Heart left ventricle (tissue), 16 donors: ENCODE results near the gene OTOS. TPM values are rescaled to one million over a fixed set of nuclear protein-coding genes. Genes with fewer than 3 reads are reported as not detected.

Experiments
- ATAC-seq, 4 donors: fragments of 200-7000 bp; cut with Tn5 transposase; one replicate each; pipeline ENCODE4 v1.9.1; 2020 to 2022; ENCODE audit warnings: moderate library complexity in 4 of 4, mild to moderate bottlenecking in 3 of 4, moderate number of reproducible peaks in 1 of 4
- DNase-seq, 5 donors: peaks; one replicate each; pipeline ENCODE4 v3.0.0-alpha.2; 2020
- H3K27ac ChIP-seq, 12 donors: fragments of 200-600 bp; sonication (generic) in 4 of 12; one replicate each; pipeline versions ENCODE4 v1.5.0 to v1.8.0; 2016 to 2022; ENCODE audit warnings: mild to moderate bottlenecking in 2 of 12
- H3K27me3 ChIP-seq, 9 donors: fragments of 200-600 bp; sonication (generic) in 2 of 9; one replicate each; pipeline versions ENCODE4 v1.5.1 to v1.8.0; 2016 to 2022; ENCODE audit warnings: mild to moderate bottlenecking in 3 of 9
- H3K36me3 ChIP-seq, 9 donors: fragments of 200-600 bp; sonication (generic) in 2 of 9; one replicate each; pipeline versions ENCODE4 v1.5.0 to v1.8.0; 2018 to 2022; ENCODE audit warnings: mild to moderate bottlenecking in 2 of 9
- H3K4me1 ChIP-seq, 12 donors: fragments of 200-600 bp; sonication (generic) in 4 of 12; one replicate each; pipeline versions ENCODE4 v1.5.0 to v1.8.0; 2016 to 2022; ENCODE audit warnings: mild to moderate bottlenecking in 3 of 12
- H3K4me3 ChIP-seq, 12 donors: fragments of 200-600 bp; sonication (generic) in 4 of 12; one replicate each; pipeline versions ENCODE4 v1.5.0 to v1.8.0; 2017 to 2022; ENCODE audit warnings: mild to moderate bottlenecking in 9 of 12, moderate library complexity in 4 of 12
- H3K9me3 ChIP-seq, 12 donors: fragments of 200-600 bp; sonication (generic) in 4 of 12; one replicate each; pipeline versions ENCODE4 v1.5.0 to v1.8.0; 2016 to 2022; ENCODE audit warnings: mild to moderate bottlenecking in 1 of 12
- CTCF ChIP-seq, 12 donors: fragments of 200-600 bp; sonication (generic) in 4 of 12; IDR thresholded peaks; one replicate each; pipeline versions ENCODE4 v1.5.0 to v1.8.0; 2018 to 2022; ENCODE audit warnings: antibody characterized with exemption in 12 of 12, mild to moderate bottlenecking in 5 of 12
- POLR2A ChIP-seq, 2 donors: fragments of 450-650 bp; IDR thresholded peaks; one replicate each; pipeline ENCODE4 v1.6.1; 2017; ENCODE audit warnings: antibody characterized with exemption in 2 of 2, mild to moderate bottlenecking in 2 of 2, moderate library complexity in 2 of 2
- WGBS, 4 donors: extraction: QIAGEN DNeasy Blood & Tissue Kit in 2 of 4; methylation state at CpG; one replicate each; pipeline versions ENCODE4 v1.1.5 to v1.1.7; 2013 to 2018; 5-methylcytosine and 5-hydroxymethylcytosine counted together
- intact Hi-C, 10 donors: fragments of 100-400 bp; cut with DNase I; formaldehyde crosslinking; loops; one replicate each; pipeline versions ENCODE4 v1.11.1 to v1.14.2; 2022
- polyA plus RNA-seq, 2 donors: library from polyadenylated mRNA; stranded (reverse); fragments of 200-250 nt; gene quantifications; one replicate each; pipeline ENCODE4 v1.2.3, GENCODE V29; 2013
- total RNA-seq, 9 donors: library from RNA; depleted of rRNA in 2 of 9; stranded (reverse); fragments of >200 nt in 2 of 9; fragmentation: NEBNext Ultra II Directional in 3 of 9; extraction: Animal tissue kit (Norgen Biotek cat#: 25700) in 3 of 9; gene quantifications; one replicate each; pipeline versions ENCODE4 v1.1.0 to v1.2.4, GENCODE V29; 2016 to 2023
- donor health status: ischemic (EF 13 %, LVEDD 7.1; RV severe dilation, severe dysfunction).
- donor health status: healthy with polysubstance abuse.
- donor health status: DM: no; HTN: yes; CAD: no.
- donor health status: DM: no; HTN: no; CAD: no.
- donor health status: ischemic (EF 25% LVEDD 6.9; RV normal size, moderate dysfunction).
- donor health status: ischemic (EF 25% LVEDD 5.7; RV mildly dilated, moderate dysfunction).
- donor health status: healthy.
- donor health status: DM: yes; HTN: yes; CAD: no.
- donor health status: ischemic (EF 35%, LVEDD 5.7; RV mildly dilated, moderate dysfunction).
- donor health status: nonischemic (EF 11% LVEDD 7.7; RV severe dilation, severe dysfunction).
- donor health status: DM: yes; HTN: yes; CAD: no.
- donor health status: PGD.
- donor health status: ischemic (EF 29% LVEDD 5.4; RV normal size, mild dysfunction).
- donor health status: nonischemic (EF 23%, LVEDD 6.1; RV moderate dilation, normal function).

OTOS gene
- total and polyA plus RNA-seq, 11 donors: 1.1 TPM; not detected in 10

DNA sequence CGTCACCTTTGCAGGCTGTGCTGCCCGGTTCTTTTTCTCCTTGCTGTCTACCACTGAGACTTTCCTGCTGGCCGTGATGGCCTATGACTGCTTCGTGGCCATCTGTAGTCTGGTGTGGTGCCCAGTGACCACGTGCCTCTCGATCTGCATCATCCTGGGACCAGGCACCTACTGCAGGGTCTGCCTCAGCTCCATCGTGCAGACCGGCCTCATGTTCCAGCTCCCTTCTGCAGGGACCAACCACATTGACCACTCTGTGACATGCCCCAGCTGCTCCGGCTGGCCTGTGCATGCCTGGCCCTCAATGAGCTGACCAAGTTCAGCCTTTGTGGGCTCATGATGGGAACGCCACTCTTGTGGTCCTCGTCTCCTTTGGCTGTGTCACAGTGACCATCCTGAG, 31.1 kb downstream of the OTOS start:
- no peak for DNase-seq
- no peak overlapping the region for H3K27ac ChIP-seq
- WGBS, 4 donors: 72 to 86% (median 78%) methylated on average over 11 of the region's 11 CpGs
- no peaks in the 10 kb centered on the region for H3K4me1 ChIP-seq
- no peaks in the 10 kb centered on the region for H3K9me3 ChIP-seq
- no peak overlapping the region for H3K4me3 ChIP-seq
- ATAC-seq: no peak
- intact Hi-C loops: no loop called here
- no peaks in the 10 kb centered on the region for H3K36me3 ChIP-seq
- no peak for TF ChIP-seq POLR2A (IDR thresholded peaks at IDR 0.05)
- no peak for TF ChIP-seq CTCF (IDR thresholded peaks at IDR 0.05)
- H3K27me3 ChIP-seq: peaks cover 0 to 30% (median 0%) of the 10 kb centered on the region in 9 donors

DNA sequence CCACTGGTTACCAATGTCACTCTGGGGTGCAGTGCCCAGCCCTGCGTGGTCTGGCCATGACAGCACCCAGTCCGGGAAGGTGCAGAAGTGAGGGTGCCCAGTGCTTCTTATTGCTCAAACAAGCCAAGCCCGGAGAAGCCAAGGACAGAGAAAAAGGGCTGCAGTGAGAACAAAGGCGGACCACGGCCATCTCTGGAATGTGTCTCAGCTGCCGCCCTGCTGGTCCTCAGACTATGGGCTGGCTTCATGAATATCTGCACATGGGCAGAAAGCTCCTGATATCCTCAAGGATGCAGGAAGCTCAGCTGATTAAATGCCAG, 33.0 kb downstream of the OTOS start:
- ATAC-seq: no peak
- intact Hi-C loops: no loop called here
- no peaks in the 10 kb centered on the region for H3K9me3 ChIP-seq

DNA sequence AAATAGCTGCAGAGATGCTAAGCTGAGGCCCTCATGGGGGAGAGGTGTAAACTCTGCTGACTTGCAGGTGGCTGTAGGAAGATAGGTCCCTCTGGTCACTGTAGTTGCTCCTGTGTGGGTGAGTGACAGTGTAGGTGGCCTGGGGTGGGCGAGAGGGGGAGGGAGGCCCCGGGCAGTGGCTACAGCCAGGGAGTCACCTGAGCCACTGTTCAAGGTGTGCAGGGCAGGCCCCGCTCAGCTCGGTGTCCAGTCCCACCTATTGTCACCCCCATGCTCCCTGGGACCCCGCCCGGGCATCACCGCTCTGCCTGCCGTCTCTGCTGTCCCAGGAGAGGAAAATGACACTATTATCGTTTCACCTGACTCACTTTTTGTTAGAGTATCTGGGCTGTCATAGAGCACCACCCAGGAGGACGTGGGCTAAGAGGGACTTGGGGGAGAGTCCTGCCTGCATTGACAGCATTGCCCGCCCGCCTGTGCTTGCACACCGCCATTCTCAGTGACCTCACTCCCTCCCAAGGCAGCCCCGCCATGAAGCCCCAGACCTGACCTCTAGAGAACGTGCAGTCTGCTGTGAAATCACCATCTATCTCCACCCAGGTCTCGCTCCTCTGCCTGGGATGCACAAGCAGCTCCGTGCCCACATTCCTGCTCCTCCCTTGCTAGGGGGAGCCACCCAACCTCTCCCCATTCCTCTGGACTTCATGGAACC, 33.5 kb downstream of the OTOS start:
- WGBS, 4 donors: 68 to 81% (median 74%) methylated on average over 15 to 17 of the region's 17 CpGs
- DNase-seq (no peak), ATAC-seq (no peak)
- H3K9me3 ChIP-seq: no peaks in the 10 kb centered on the region
- peaks cover 0 to 21% (median 0%) of the 10 kb centered on the region in 9 donors for H3K27me3 ChIP-seq
- TF ChIP-seq POLR2A (IDR thresholded peaks at IDR 0.05) (no peak), CTCF (IDR thresholded peaks at IDR 0.05) (no peak)
- no peaks in the 10 kb centered on the region for H3K4me1 ChIP-seq
- intact Hi-C loops: no loop called here
- no peak overlapping the region for H3K27ac ChIP-seq
- no peak overlapping the region for H3K4me3 ChIP-seq
- H3K36me3 ChIP-seq: no peaks in the 10 kb centered on the region

More for the DNA sequence above, 33.0 kb downstream of the OTOS start:
- TF ChIP-seq POLR2A (IDR thresholded peaks at IDR 0.05) (no peak), CTCF (IDR thresholded peaks at IDR 0.05) (no peak)
- no peak overlapping the region for H3K4me3 ChIP-seq
- no peaks in the 10 kb centered on the region for H3K36me3 ChIP-seq
- H3K27ac ChIP-seq: no peak overlapping the region
- peaks cover 0 to 21% (median 0%) of the 10 kb centered on the region in 9 donors for H3K27me3 ChIP-seq
- WGBS, 4 donors: 55 to 69% (median 59%) methylated on average over 5 to 6 of the region's 6 CpGs
- no peak for DNase-seq
- H3K4me1 ChIP-seq: no peaks in the 10 kb centered on the region

DNA sequence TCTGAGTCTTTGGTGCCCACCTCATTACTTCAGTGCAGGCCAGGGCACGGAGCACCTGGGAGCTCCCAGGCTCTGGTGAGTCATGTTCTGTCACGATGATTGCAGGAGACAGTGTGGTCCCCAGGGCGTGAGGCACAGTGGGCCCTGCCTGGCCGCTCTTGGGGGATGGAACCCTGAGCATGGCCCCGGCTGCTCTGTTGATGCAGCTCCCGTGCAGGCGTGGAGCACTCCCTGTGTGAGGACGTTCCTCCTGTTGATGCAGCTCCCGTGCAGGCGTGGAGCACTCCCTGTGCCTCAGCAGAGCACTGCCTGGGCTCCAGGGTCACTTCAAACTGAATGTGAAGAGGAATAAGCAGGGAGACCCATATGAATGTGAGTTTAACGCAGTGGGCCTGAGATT, 34.5 kb downstream of the OTOS start:
- ATAC-seq: no peak
- whole genome bisulfite sequencing, 4 donors: 67 to 83% (median 72%) methylated on average over 8 to 11 of the region's 11 CpGs
- intact Hi-C loops: no loop called here

More for the DNA sequence above, 34.5 kb downstream of the OTOS start:
- Histone ChIP-seq H3K9me3 (peaks cover 0 to 2% (median 0%) of the 10 kb centered on the region in 12 donors), H3K27me3 (peaks cover 0 to 24% (median 0%) of the 10 kb centered on the region in 9 donors), H3K4me1 (no peaks in the 10 kb centered on the region), H3K4me3 (no peak overlapping the region), H3K36me3 (no peaks in the 10 kb centered on the region), H3K27ac (no peak overlapping the region)
- no peak for DNase-seq
- TF ChIP-seq CTCF (IDR thresholded peaks at IDR 0.05): no peak
- no peak for TF ChIP-seq POLR2A (IDR thresholded peaks at IDR 0.05)
